Gastrocnemius medialis (tissue), 4 donors: ENCODE results near the gene BBS9.

Experiments used
- CTCF ChIP-seq, 5 experiments: fragments of 450-650 bp in 3 of 5; fragments of 200-600 bp in 2 of 5; sonication (generic) in 2 of 5; IDR thresholded peaks in 4 of 5; conservative IDR thresholded peaks in 1 of 5; 1 replicate in 4 of 5; 2 replicates in 1 of 5; pipeline ENCODE4 v1.5.1; 2016 to 2019; ENCODE audit warnings: antibody characterized with exemption in 5 of 5, mild to moderate bottlenecking in 3 of 5, moderate library complexity in 3 of 5
- POLR2A ChIP-seq, 2 donors: fragments of 450-650 bp; IDR thresholded peaks; one replicate each; pipeline ENCODE4 v1.6.1; 2017; ENCODE audit warnings: antibody characterized with exemption in 2 of 2, mild to moderate bottlenecking in 2 of 2, moderate library complexity in 2 of 2

- peak in 2 of 5 experiments; percentile 9 to 18 for TF ChIP-seq CTCF (IDR thresholded peaks at IDR 0.05 in 4 of 5, conservative IDR thresholded peaks at IDR 0.05 in 1 of 5)
- no peak for TF ChIP-seq POLR2A (IDR thresholded peaks at IDR 0.05)
Measured at GRCh38 chr7:33334349-33334748, 205.0 kb downstream of the BBS9 start.
